A204.1 (cell line): Measurements from ENCODE around the gene CBY3.
"Not testable (repeated sequence)": the region's sequence is repeated elsewhere in the genome, so short reads cannot be mapped to it uniquely, and the experiment has no call there.

ENCODE experiments used
- FAIRE-seq: peaks from 2 replicates; lab custom pipeline; 2012; peaks lifted over from hg19 to GRCh38; lab: Jason Lieb, UNC

The CBY3 gene

GRCh38 chr5:179680780-179681401 is at the start of gene CBY3:
Gene CBY3 (minus strand): TSS chr5:179681034. CDS start chr5:179680918, 116 bp downstream.
- no peak for FAIRE-seq

GRCh38 chr5:179730356-179730755 is 49.5 kb upstream of the CBY3 start:
- FAIRE-seq, result no peak

- no peak for FAIRE-seq
Observed at GRCh38 chr5:179729727-179730126, 48.9 kb upstream of the CBY3 start.

GRCh38 chr5:179729303-179729702 is 48.5 kb upstream of the CBY3 start:
- no peak for FAIRE-seq

GRCh38 chr5:179727106-179727505 is 46.3 kb upstream of the CBY3 start:
- FAIRE-seq, result no peak

GRCh38 chr5:179724163-179724562 is 43.3 kb upstream of the CBY3 start:
- no peak for FAIRE-seq

- FAIRE-seq, result no peak
Observed at GRCh38 chr5:179720222-179720621, 39.4 kb upstream of the CBY3 start.

- no peak for FAIRE-seq
Observed at GRCh38 chr5:179716286-179716685, 35.5 kb upstream of the CBY3 start.

- no peak for FAIRE-seq
Observed at GRCh38 chr5:179700401-179700918, 19.6 kb upstream of the CBY3 start.

- FAIRE-seq, result no peak
Observed at GRCh38 chr5:179699616-179700237, 18.9 kb upstream of the CBY3 start.

- no peak for FAIRE-seq
Observed at GRCh38 chr5:179698935-179699615, 18.2 kb upstream of the CBY3 start, which contains the start of gene CANX. Gene CANX (plus strand): TSS chr5:179698967. CDS start chr5:179705682, 6,715 bp downstream.

GRCh38 chr5:179697993-179698934 is 17.4 kb upstream of the CBY3 start:
- FAIRE-seq, result peak; percentile 52

- FAIRE-seq, result not testable (repeated sequence)
Observed at GRCh38 chr5:179697543-179697942, 16.7 kb upstream of the CBY3 start.

- FAIRE-seq, result no peak
Observed at GRCh38 chr5:179697108-179697507, 16.3 kb upstream of the CBY3 start.

GRCh38 chr5:179696603-179697002 is 15.8 kb upstream of the CBY3 start:
- FAIRE-seq, result no peak

GRCh38 chr5:179694561-179694960 is 13.7 kb upstream of the CBY3 start:
- FAIRE-seq, result no peak

- not testable (repeated sequence) for FAIRE-seq
Observed at GRCh38 chr5:179689212-179689611, 8.4 kb upstream of the CBY3 start.

GRCh38 chr5:179680014-179680779 is 637 bp downstream of the CBY3 start:
- FAIRE-seq, result no peak

- no peak for FAIRE-seq
Observed at GRCh38 chr5:179679014-179679674, 1.7 kb downstream of the CBY3 start.

- FAIRE-seq, result no peak
Observed at GRCh38 chr5:179678223-179679013, 2.4 kb downstream of the CBY3 start.
